Urinary bladder (tissue), 4 donors: ENCODE measurements around the gene CIC. TPM values are rescaled to one million over a fixed set of nuclear protein-coding genes. Genes with fewer than 3 reads are reported as not detected.
"Not testable (repeated sequence)": the region's sequence is repeated elsewhere in the genome, so short reads cannot be mapped to it uniquely, and the experiment has no call there.

ENCODE experiments used
- DNase-seq: peaks from one replicate; pipeline ENCODE4 v3.0.0-alpha.2; 2015; ENCODE audit errors: extremely low spot score
- H3K27ac ChIP-seq: one replicate; pipeline ENCODE4 v1.5.1; 2013; ENCODE audit warnings: low read depth, mild to moderate bottlenecking, moderate library complexity
- H3K36me3 ChIP-seq: one replicate; pipeline ENCODE4 v1.6.1; 2013; ENCODE audit warnings: mild to moderate bottlenecking, moderate library complexity; ENCODE audit not compliant: insufficient read depth
- H3K4me1 ChIP-seq: one replicate; pipeline ENCODE4 v1.6.1; 2013; ENCODE audit warnings: mild to moderate bottlenecking, moderate library complexity; ENCODE audit not compliant: insufficient read depth
- H3K4me3 ChIP-seq: one replicate; pipeline ENCODE4 v1.5.1; 2013; ENCODE audit warnings: low read depth, low read length
- WGBS: extraction: QIAGEN DNeasy Blood & Tissue Kit; methylation state at CpG from one replicate; pipeline ENCODE4 v1.1.7; 2013; 5-methylcytosine and 5-hydroxymethylcytosine counted together
- polyA plus RNA-seq: library from polyadenylated mRNA; stranded (reverse); fragments of 200-250 nt; gene quantifications from one replicate; pipeline ENCODE4 v1.2.3, GENCODE V29; 2013
- total RNA-seq: library from RNA; depleted of rRNA; stranded (reverse); fragments of >200 nt; gene quantifications from one replicate; pipeline ENCODE4 v1.2.3, GENCODE V29; 2014
- donor health status: healthy with polysubstance abuse.
- donor health status: healthy.

Gene CIC
- total and polyA plus RNA-seq, 2 donors, result 14.0 to 59.5 TPM

DNA sequence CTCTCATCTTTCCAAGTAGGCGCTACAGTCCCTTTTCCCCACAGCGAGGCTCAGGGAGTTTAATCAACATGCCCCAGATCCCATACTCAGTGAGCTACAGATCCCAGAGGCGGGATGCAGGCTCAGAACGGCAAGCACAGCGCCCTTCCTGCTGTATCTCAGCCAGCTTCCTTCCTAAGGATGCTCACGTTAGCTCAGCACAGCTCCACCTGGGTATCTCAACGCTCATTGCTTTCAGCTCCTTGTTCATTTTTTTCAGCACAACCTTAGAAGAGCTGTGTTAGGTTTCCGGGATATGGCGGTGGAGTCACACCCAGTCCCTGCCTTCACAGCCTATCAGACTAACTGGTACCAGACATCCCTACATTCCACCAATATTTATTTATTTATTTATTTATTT, 53.3 kb downstream of the CIC start:
- no peak for DNase-seq
- no peak overlapping the region for H3K27ac ChIP-seq
- 66% methylated on average over 9 of the region's 9 CpGs for WGBS
- no peaks in the 10 kb centered on the region for H3K36me3 ChIP-seq
- no peaks in the 10 kb centered on the region for H3K4me1 ChIP-seq
- no peak overlapping the region for H3K4me3 ChIP-seq

DNA sequence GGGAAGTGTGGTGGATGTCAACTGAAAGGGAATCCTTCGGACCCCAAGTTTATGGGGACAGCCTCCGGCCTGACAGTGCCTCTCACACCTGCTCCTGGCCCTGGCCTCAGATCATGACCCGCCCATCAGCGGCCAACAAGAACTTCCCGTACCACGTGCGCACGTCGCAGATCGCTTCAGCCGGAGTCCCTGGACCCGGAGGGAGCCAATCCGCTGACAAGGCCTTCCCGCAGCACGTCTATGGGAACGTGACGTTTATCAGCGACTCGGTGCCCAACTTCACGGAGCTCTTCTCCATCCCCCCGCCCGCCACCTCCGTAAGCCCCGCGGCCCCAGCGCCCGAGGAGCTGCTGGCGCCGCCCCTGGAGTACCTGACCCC, 54.4 kb downstream of the CIC start:
- Histone ChIP-seq H3K4me1 (no peaks in the 10 kb centered on the region), H3K4me3 (no peak overlapping the region), H3K27ac (no peak overlapping the region), H3K36me3 (no peaks in the 10 kb centered on the region)
- whole genome bisulfite sequencing, result 15% methylated on average over 29 of the region's 29 CpGs
- DNase-seq, result no peak

DNA sequence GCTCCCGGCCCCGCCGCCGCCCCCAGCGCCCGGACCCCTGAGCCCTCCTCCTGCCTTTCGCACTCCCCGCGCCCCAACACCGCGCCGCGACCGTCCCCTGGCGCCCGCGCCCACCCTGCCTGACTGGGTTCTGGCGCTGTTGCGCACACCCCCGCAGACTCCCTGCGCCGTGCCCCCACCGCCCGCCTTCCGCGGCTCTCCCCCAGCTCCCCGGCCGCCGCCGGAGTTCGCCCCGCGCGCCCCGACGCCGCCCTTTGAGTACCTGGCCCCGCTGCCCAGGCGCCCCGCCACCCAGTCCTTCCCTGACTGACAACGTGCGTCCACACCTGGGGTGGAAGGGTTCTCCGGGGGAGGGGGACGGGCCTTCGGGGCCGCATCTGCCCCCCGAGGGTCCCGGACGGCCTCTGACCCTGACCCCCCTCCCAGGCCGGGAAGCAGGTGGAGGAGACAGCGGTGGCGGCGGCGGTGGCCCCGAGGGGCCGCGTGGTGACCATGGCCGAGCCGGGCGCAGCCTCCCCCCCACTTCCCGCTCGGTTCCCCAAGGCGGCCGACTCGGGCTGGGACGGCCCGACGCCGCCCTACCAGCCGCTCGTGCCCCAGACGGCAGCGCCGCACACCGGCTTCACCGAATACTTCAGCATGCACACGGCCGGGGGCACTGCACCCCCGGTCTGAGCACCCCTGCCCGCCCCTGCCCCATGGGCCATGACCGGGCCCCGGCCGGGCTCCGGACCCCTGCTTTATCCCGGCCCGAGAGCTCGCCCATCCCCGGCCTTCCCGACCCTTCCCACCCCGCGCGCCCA, 55.0 kb downstream of the CIC start:
- WGBS, result 3% methylated on average over 92 of the region's 92 CpGs

DNA sequence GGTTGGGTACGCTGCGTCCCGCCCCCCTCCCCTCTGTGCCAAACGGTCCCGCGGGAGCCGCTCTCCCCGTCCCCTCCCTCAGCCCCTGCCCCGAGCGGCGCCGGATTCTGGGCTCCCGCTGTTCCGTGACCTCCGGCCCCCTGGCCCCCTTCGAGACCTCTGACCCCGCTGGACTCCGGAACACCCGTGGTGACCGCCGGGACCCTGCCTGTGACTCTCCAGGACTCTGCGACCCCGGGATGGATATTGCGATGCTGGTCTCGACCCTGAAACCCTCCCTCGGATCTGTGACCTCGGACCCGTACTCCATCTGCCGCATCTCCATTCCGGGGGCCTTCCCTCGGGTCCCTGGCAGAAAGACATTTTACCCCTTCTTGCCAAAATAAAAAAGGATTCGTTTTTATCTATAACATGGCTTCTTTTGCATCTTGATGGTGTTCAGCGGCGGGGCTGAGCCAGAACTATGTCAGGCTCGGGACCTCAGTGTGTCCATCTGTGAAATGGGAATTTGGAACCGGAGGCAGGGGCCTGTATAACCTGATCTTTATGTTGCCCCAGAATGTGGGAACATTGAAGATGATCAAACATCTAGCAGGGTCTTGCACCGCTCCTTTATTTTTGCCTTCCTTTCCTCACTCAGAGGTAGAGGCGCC, 55.7 kb downstream of the CIC start:
- H3K4me3 ChIP-seq, result peak overlapping the region; percentile 22
- no peak for DNase-seq
- 3% methylated on average over 38 of the region's 38 CpGs for WGBS
- H3K4me1 ChIP-seq, result no peaks in the 10 kb centered on the region
- no peaks in the 10 kb centered on the region for H3K36me3 ChIP-seq
- no peak overlapping the region for H3K27ac ChIP-seq

More for the DNA sequence above, 55.0 kb downstream of the CIC start:
- Histone ChIP-seq H3K4me3 (peak overlapping the region; percentile 22), H3K4me1 (no peaks in the 10 kb centered on the region), H3K36me3 (no peaks in the 10 kb centered on the region), H3K27ac (no peak overlapping the region)
- DNase-seq, result no peak

DNA sequence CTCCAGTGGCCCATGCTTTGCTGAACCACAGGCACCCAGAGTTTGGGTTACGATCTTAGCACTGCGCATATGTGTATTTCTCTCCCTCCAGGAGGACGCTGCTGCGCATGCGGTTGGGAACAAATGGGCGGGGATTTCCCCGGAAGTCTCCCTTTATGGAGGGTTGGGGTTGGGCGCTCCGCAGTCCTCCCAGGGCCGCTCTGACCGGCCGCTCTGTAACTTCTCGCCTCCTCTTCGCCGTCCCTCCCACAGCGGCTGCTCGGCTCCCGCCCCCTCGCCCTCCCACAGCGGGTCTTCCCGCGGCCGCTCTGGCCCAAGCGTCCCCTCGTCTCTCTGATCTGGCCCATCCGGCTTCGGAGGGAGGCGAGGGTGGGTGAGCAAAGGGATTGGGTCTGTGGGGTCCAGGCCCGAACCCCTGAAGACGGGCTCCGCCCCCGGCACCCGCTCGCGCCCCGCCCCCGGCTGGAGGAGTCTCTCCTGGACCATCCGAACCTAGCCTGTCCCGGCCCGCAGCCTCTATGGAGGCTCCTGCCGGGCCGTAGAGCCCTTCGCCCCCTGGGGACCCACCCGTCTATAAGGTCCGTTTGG, 56.4 kb downstream of the CIC start, which contains the start of gene MEGF8:
MEGF8 (plus strand) TSS at position 328 of the 588 bp plus-strand sequence. CDS start 609 bp downstream, outside the sequence.
- peak within 1 kb of the TSS; percentile 71 for H3K4me3 ChIP-seq
- DNase-seq, result peak; percentile 98
- H3K27ac ChIP-seq, result peak within 1 kb of the TSS; percentile 62
- no peaks in the 10 kb centered on the region for H3K4me1 ChIP-seq
- H3K36me3 ChIP-seq, result no peaks in the 10 kb centered on the region
- WGBS, result under 1% methylated on average over 45 of the region's 45 CpGs

DNA sequence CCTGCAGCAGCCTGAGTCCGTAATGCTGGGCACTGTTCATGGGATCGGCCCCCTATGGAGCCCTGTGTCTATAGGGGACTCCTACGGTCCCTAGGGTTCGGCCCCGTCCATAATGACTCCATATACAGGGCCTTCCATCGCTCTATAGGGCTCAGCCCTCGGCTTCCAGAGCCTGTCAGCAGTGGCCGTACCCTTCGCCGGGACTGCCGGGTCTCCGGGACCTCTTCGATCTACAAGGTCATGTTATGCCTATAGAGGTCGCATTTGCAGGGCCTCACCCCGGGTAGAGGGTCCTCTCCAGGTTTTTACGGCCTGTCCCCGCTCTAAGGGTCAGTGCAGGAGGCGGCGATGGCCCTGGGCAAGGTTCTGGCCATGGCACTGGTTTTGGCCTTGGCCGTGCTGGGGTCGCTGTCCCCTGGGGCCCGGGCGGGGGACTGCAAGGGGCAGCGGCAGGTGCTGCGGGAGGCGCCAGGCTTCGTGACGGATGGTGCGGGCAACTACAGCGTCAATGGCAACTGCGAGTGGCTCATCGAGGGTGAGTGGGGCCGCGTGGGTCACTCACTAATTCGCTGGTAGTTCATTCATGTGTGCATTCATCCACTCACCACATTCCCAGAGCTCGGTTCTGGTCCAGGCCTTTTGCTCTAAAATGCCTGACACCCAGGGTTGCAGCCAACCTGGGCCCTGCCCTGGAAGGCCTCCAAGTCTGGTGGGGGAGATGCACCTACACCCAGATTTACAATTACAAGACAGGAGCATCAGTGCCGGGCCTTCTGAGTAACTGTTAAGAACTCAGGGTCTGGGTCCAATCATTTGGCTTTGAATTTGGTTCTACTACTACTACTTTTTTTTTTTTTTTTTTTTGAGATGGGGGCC, 57.1 kb downstream of the CIC start:
- no peak for DNase-seq
- Histone ChIP-seq H3K36me3 (no peaks in the 10 kb centered on the region), H3K27ac (no peak overlapping the region)

DNA sequence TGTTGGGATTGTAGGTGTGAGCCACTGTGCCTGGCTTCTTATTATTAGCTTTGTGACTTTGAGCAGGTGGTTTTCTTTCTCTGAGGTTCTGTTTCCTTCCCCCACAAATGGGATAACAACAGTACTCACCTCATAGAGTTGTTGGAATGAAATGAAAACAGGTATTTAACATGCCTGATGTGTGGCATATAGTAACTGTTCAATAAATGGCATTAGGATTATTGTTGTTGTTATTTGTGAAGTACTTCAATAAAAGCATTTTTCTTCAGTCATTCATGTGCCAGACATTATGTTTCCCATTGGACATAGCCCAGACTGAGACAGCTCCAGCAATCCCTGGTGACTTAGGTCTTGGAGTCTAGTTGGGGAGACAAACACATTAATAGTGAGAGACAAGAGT, 57.9 kb downstream of the CIC start:
- no peak overlapping the region for H3K27ac ChIP-seq
- DNase-seq, result no peak
- H3K36me3 ChIP-seq, result no peaks in the 10 kb centered on the region
- H3K4me1 ChIP-seq, result no peaks in the 10 kb centered on the region
- no peak overlapping the region for H3K4me3 ChIP-seq

More for the DNA sequence above, 57.1 kb downstream of the CIC start:
- H3K4me1 ChIP-seq, result no peaks in the 10 kb centered on the region
- H3K4me3 ChIP-seq, result peak overlapping the region; percentile 71
- 3% methylated on average over 37 of the region's 37 CpGs for WGBS

DNA sequence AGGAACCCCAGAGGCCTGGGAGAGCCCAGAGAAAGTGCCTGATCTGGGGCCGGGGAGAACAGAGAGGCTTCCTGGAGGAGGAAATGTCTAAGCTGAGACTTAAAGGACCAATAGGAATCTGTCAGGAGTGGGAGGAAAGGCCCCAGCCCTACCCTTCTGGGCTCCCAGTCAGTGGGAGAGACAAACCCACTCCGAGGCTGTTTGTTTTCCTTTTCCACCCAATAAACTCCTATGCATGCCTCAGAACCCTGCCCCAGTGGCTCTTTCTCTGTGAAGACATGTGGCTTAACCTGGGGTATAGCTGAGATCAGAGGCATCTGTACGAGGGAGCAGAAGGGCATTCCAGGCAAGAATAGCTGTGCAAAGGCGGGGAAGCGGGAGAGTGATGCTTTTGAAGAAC, 58.3 kb downstream of the CIC start:
- 89% methylated on average over 5 of the region's 5 CpGs for WGBS
- Histone ChIP-seq H3K36me3 (no peaks in the 10 kb centered on the region), H3K27ac (no peak overlapping the region), H3K4me1 (no peaks in the 10 kb centered on the region), H3K4me3 (no peak overlapping the region)
- DNase-seq, result no peak

DNA sequence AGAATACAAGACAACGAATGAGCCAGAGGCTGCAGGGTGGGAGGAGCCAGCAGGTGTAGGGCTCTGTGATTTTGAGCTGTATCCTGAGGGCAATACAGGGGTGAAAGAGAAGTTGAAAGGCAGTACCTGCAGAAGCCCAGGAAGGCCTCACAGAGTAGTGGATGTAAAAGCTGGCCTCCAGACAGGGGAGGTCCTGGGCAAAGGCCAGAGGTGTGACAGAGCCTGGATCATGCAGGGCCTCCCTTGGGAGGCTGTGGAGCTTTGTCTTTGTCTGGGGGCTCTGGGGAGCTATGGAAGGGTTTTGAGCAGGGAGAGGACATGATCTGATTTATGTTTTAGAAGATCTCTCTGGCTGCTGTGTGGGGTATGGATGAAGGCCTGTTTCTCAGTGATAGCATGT, 59.1 kb downstream of the CIC start:
- 68% methylated on average over 1 of the region's 1 CpG for WGBS

DNA sequence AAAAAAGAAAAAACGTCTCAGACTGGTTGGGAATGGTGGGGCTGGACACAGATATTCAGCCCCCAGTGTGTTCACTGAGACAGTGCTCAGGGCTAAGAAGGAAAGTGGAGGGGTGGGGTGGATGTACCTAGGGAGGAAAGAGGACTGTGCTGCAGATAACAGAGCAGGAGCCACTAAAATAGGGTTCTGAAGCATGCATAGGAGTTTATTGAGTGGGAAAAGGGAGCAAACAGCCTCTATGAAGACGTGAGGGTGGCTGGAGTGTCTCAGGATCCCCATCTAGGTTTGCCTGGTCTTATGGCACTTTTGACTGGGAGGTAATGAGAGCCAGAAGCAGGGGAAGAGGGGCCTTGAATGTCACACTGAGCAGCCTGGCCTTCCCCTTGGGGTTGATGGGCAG, 59.8 kb downstream of the CIC start:
- Histone ChIP-seq H3K36me3 (no peaks in the 10 kb centered on the region), H3K4me3 (no peak overlapping the region), H3K4me1 (no peaks in the 10 kb centered on the region), H3K27ac (no peak overlapping the region)
- 74% methylated on average over 2 of the region's 2 CpGs for WGBS
- no peak for DNase-seq

More for the DNA sequence above, 59.1 kb downstream of the CIC start:
- Histone ChIP-seq H3K27ac (no peak overlapping the region), H3K4me3 (no peak overlapping the region), H3K4me1 (no peaks in the 10 kb centered on the region), H3K36me3 (no peaks in the 10 kb centered on the region)
- DNase-seq, result no peak

DNA sequence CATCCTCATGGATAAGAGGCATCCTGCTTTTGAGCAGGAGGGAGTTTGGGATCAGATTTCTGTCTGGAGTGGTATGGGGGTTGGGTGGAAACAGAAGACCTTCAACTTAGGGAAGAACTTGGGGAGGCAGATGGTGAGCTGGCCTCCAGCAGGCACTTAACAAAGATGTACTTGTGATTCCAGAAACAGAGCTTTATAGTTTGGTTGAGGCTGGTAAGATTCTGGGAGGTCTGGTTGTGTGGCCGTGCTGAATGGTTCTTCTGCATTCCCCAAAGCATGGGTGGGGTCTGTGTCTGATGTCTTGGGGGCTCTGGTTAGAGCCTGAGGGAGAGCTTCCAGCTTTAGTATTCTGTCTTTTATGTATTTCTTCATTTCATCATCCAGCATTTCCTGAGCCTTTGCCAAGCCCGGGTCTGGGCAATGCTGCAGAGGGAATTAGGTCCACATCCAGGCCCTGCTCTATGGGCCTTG, 61.2 kb downstream of the CIC start:
- 40% methylated on average over 2 of the region's 2 CpGs for WGBS
- no peak for DNase-seq
- H3K4me1 ChIP-seq, result no peaks in the 10 kb centered on the region
- H3K4me3 ChIP-seq, result no peak overlapping the region
- no peaks in the 10 kb centered on the region for H3K36me3 ChIP-seq
- no peak overlapping the region for H3K27ac ChIP-seq

DNA sequence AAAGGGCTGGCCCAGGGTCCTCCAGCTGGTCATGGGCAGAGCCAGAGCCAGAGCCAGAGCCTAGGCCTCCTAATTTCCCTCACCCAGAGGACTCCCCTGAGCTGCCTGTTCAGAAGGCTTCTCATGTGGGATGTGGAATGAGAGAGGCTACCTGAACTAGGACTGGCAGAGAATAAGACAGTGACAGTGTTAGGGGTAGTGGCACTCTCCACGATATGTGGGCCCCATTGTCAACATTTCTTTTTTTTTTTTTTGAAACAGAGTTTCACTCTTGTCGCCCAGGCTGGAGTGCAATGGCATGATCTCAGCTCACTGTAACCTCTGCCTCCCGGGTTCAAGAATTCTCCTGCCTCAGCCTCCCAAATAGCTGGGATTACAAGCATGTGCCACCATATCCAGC, 62.3 kb downstream of the CIC start:
- H3K4me1 ChIP-seq, H3K27ac ChIP-seq, H3K4me3 ChIP-seq, H3K36me3 ChIP-seq, DNase-seq: not testable (repeated sequence)
- WGBS, result 84% methylated on average over 3 of the region's 3 CpGs

DNA sequence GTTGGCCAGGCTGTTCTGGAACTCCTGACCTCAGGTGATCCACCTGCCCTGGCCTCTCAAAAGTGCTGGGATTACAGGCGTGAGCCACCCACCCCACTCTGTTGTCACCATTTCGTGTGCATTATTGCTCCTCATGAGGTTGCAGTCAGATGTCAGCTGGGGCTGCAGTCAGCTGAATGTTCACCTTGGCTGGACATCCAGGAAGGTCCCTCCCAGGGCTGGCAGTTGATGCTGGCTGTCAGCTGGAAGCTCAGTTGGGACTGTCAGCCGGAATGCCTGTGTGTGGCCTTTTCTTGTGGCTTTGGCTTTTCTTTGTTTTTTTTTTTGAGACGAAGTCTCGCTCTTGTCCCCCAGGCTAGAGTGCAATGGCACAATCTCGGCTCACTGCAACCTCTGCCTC, 63.0 kb downstream of the CIC start:
- no peak overlapping the region for H3K27ac ChIP-seq
- WGBS, result 89% methylated on average over 6 of the region's 6 CpGs
- H3K4me1 ChIP-seq, result no peaks in the 10 kb centered on the region
- no peaks in the 10 kb centered on the region for H3K36me3 ChIP-seq
- DNase-seq, result no peak
- H3K4me3 ChIP-seq, result no peak overlapping the region
